T-helper 2 cell treated with Interferon-gamma antibody and Interleukin-4, amounts not matched to agents 100 ng/mL and 5 ng/mL, for 36 hours (primary cell): ENCODE data around the gene ATP6V1A. TPM values are rescaled to one million over a fixed set of nuclear protein-coding genes. Genes with fewer than 3 reads are reported as not detected.
"Not testable (repeated sequence)": the region's sequence is repeated elsewhere in the genome, so short reads cannot be mapped to it uniquely, and the experiment has no call there.

Source experiments
- intact Hi-C: fragments of 100-400 bp; cut with micrococcal nuclease; formaldehyde crosslinking; loops from one replicate; pipeline ENCODE4 v1.15.1; 2023
- total RNA-seq: library from RNA; stranded (reverse); gene quantifications from 2 replicates; pipeline ENCODE4 v1.2.3, GENCODE V29; 2022

ATP6V1A gene
- total RNA-seq, 1 donor from 2014 or later: 39.0 TPM

- intact Hi-C loops: no loop called here
Measured at GRCh38 chr3:113812854-113813253, 66.0 kb downstream of the ATP6V1A start.

- intact Hi-C loops: no loop called here
Measured at GRCh38 chr3:113819866-113820265, 73.0 kb downstream of the ATP6V1A start.

DNA sequence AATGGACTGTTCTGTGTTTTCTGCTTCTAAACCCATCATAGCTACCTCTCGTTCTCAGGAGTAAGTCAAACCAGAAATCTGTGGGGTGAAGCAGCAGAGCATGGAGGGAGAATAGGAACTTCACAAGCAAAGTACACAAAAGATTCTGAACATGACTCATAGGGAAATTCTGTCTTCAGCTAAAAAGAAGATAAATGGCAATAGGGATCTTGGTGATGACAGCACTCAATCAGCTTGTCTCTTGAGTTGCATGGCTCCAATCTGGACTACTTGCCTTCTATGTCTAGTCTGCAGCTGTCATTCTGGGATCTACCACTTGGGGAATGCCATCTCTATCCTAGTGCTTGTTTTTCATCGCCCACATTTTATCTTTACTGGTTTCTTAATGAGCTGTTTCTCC is 78.3 kb downstream of the ATP6V1A start:
- intact Hi-C loops: no loop called here

DNA sequence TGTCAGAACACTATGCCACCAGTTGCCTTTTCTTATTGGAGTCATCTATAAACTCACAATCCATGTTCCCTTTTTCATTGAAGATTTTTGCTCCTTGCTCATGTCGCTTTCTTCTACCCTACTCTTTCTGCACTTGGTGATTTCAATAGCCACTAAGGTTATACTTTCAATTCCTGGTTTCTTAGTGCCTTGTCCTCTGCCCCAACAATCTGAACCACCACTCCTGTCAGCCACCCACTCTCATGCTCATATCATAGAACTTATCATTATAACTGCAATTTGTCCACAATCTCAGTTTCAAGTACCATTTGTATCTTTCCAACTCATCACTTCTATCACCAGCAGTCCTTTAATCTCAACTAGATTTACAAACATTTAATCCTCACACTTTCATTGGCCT is 81.8 kb downstream of the ATP6V1A start:
- intact Hi-C loops: no loop called here

DNA sequence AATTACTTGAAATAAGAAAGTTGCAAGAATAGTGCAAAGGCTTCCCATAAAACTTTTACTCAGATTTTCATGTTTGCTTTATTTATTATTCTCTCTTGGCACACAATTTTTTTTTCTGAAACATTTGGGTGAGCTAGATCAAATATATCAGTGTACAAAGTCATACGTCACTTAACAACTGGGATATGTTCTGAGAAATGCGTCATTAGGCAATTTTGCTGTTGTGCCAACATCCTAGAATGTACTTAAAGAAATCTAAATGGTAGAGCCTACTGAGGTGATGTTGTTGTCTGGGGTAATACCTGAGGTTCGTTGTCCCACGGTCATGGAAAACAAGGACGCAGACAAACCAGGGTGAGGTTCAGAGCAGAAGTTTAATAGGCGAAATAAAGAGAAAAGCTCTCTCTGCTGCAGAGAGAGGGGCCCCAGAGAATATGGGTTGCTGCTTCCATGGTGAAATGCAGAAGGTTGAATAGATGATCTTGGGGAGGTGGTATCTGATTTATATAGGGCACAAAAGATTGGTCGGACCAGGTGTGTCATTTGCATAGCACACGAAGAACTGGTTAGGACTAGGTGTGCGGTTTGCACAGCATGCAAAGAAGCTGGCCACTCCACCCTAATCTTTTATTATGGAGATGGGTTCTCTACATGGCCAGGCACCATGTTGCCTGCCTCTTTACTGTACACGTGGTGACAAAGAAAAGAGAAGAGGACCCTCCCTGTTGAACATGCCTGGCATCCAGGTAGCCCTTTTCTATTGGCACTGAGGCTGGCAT is 82.9 kb downstream of the ATP6V1A start:
- intact Hi-C loops: loop anchor here (10.0 kb wide), 1 partner anchor 325 kb away; no protein-coding TSS in a partner anchor

DNA sequence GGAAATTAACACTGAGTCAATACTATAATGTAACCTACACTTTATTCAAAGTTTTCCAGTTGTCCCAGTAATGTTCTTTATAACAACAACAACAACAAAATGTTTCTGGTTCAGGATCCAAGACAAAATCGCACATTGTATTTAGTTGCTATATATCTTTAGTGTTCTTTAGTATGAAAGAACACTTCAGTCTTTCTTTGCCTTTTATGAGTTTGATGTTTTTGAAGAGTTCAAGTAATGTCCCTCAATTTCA is 84.2 kb downstream of the ATP6V1A start:
- intact Hi-C loops: loop anchor here (10.0 kb wide), 1 partner anchor 324 kb away; no protein-coding TSS in a partner anchor

- intact Hi-C loops: loop anchor here (10.0 kb wide), 1 partner anchor 322 kb away; no protein-coding TSS in a partner anchor
Measured at GRCh38 chr3:113832477-113833164, 85.8 kb downstream of the ATP6V1A start.

- intact Hi-C loops: loop anchor here (5.0 to 10.0 kb wide), 2 partner anchors 222 to 320 kb away; partner anchors contain the start of genes CCDC191 and QTRT2
Measured at GRCh38 chr3:113834983-113835382, 88.1 kb downstream of the ATP6V1A start.

- intact Hi-C loops: loop anchor here (1.0 to 10.0 kb wide), 4 partner anchors 75 to 316 kb away; partner anchors contain the start of genes CCDC191 and QTRT2
Measured at GRCh38 chr3:113838631-113839209, 91.9 kb downstream of the ATP6V1A start, which contains the start of gene GRAMD1C. GRAMD1C (plus strand) TSS chr3:113838788; CDS start chr3:113838910, 122 bp downstream.

- intact Hi-C loops: loop anchor here (2.0 to 10.0 kb wide), 3 partner anchors 103 to 315 kb away; partner anchors contain the start of genes CCDC191 and QTRT2
Measured at GRCh38 chr3:113839551-113839950, 92.7 kb downstream of the ATP6V1A start.

- intact Hi-C loops: loop anchor here (1.0 kb wide), 1 partner anchor 108 kb away; no protein-coding TSS in a partner anchor
Measured at GRCh38 chr3:113844622-113845222, 97.9 kb downstream of the ATP6V1A start.

DNA sequence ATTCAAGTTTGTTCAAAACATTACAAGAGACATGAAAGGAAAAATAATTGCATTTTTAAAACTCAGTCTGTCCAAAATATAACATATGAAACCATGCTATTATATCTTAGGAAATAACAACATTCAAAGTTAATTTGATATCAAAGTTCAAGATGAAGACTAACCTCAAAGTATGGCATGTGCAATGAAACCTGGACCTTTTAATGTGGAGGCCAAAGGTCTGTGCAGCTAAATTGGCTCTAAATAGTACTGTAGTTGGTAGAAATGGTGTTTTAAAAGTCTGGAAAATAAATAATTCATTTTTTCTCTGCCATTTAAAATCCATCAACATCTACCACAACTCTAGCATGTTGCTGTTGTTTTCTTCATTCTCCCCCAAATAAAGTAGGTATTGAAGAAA is 100.4 kb downstream of the ATP6V1A start:
- intact Hi-C loops: no loop called here

- intact Hi-C loops: no loop called here
Measured at GRCh38 chr3:113847664-113848461, 101.0 kb downstream of the ATP6V1A start.

DNA sequence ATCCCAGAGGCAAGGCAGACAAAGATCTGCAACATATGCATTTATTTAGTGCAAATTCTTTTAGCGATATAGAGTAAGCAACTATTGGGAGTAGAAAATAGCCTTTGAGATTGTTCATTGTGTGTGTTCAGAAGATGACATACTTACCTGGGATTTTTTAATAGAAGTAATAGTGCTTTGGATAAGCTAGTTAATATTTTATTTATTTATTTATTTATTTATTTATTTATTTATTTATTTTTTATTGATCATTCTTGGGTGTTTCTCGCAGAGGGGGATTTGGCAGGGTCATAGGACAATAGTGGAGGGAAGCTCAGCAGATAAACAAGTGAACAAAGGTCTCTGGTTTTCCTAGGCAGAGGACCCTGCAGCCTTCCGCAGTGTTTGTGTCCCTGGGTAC is 102.2 kb downstream of the ATP6V1A start:
- intact Hi-C loops: not testable (repeated sequence)

DNA sequence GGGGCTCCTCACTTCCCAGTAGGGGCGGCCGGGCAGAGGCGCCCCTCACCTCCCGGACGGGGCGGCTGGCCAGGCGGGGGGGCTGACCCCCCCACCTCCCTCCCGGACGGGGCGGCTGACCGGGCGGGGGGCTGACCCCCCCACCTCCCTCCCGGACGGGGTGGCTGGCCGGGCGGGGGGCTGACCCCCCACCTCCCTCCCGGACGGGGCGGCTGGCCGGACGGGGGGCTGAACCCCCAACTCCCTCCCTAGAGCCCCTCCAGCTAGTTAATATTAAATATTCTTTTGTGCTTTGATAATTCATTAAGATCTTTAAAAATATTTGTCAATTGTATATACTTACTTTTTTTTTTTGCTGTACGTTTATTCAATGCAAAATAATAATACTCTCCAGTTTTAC is 103.0 kb downstream of the ATP6V1A start:
- intact Hi-C loops: not testable (repeated sequence)

DNA sequence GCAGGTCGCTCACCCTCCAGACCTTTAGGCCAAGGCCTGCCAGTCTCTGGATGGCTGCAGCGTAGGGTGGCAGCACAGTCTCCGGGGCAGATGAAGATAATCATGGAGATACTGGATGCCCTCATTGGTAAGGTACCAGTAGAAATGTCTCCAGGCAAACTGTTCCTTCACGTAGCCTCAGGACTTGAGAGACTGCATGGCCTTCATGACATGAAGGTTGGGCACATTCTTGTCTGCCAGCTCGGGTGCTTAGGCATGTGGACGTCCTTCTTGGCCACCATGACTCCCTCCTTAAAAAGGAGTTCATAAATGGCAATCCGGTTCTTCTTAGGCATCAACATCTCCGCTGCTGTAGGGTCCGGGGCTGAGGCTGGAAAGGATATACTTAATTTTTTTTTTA is 103.6 kb downstream of the ATP6V1A start:
- intact Hi-C loops: not testable (repeated sequence)

- intact Hi-C loops: no loop called here
Measured at GRCh38 chr3:113852506-113852905, 105.7 kb downstream of the ATP6V1A start.
